SU-DHL-6 (cell line): ENCODE results near the gene HAPLN1.

Source experiments
- CTCF ChIP-seq: fragments of 200-600 bp; sonication (generic); IDR thresholded peaks from one replicate; pipeline ENCODE4 v1.5.1; 2017; ENCODE audit warnings: antibody characterized with exemption, mild to moderate bottlenecking, low read length, moderate library complexity; ENCODE audit not compliant: insufficient read depth, poor library complexity, severe bottlenecking
- EZH2phosphoT487 ChIP-seq: fragments of 200-600 bp; sonication (generic), shearing (Covaris generic); conservative IDR thresholded peaks from 2 replicates; pipeline ENCODE4 v1.6.1; 2018; ENCODE audit warnings: mild to moderate bottlenecking, antibody characterized with exemption, low read length, moderate library complexity, mixed read lengths

- TF ChIP-seq CTCF: no peak
- no peak for TF ChIP-seq EZH2phosphoT487
These were observed 24.2 kb upstream of the HAPLN1 start for GRCh38 chr5:83744821-83745220.
